CD14-positive monocyte (primary cell): ENCODE measurements around the gene PXN. TPM values are rescaled to one million over a fixed set of nuclear protein-coding genes. Genes with fewer than 3 reads are reported as not detected.

ENCODE experiments used
- DNase-seq, 3 donors: peaks; one replicate each; pipeline ENCODE4 v3.0.0-alpha.2; 2011 to 2022
- H2AFZ ChIP-seq: 2 replicates; pipeline ENCODE4 v1.6.0; 2012; ENCODE audit warnings: mild to moderate bottlenecking, low read depth, low read length, inconsistent platforms; ENCODE audit not compliant: insufficient read depth, poor library complexity, severe bottlenecking
- H3K27ac ChIP-seq, 2 donors: 1 replicate in 1 of 2; 2 replicates in 1 of 2; pipeline ENCODE4 v1.5.1; 2012 to 2013; ENCODE audit warnings: low read length in 2 of 2, control low read depth in 1 of 2, inconsistent platforms in 1 of 2, low read depth in 1 of 2, mild to moderate bottlenecking in 1 of 2
- H3K27me3 ChIP-seq, 2 donors: one replicate each; pipeline versions ENCODE4 v1.6.0 to v1.6.1; 2011 to 2013; ENCODE audit warnings: low read length in 2 of 2; ENCODE audit not compliant: control insufficient read depth in 2 of 2, insufficient read depth in 2 of 2
- H3K36me3 ChIP-seq, 2 donors: replicated peaks in 1 of 2; 1 replicate in 1 of 2; 2 replicates in 1 of 2; pipeline versions ENCODE4 v1.5.1 to v1.6.1; 2012 to 2013; ENCODE audit warnings: low read length in 2 of 2, control low read depth in 1 of 2, inconsistent platforms in 1 of 2, mild to moderate bottlenecking in 1 of 2; ENCODE audit not compliant: insufficient read depth in 2 of 2, control insufficient read depth in 1 of 2
- H3K4me1 ChIP-seq, 2 donors: 1 replicate in 1 of 2; 2 replicates in 1 of 2; pipeline versions ENCODE4 v1.5.1 to v1.6.1; 2012 to 2013; ENCODE audit warnings: low read length in 2 of 2, control low read depth in 1 of 2, inconsistent platforms in 1 of 2, mild to moderate bottlenecking in 1 of 2, moderate library complexity in 1 of 2; ENCODE audit not compliant: insufficient read depth in 2 of 2, control insufficient read depth in 1 of 2
- H3K4me2 ChIP-seq: replicated peaks from 2 replicates; pipeline ENCODE3; 2012; ENCODE audit warnings: low read length, moderate library complexity, mild to moderate bottlenecking; ENCODE audit not compliant: poor library complexity, severe bottlenecking; ENCODE audit errors: extremely low read depth
- H3K4me3 ChIP-seq, 3 experiments: fragments of 200-600 bp in 1 of 3; sonication (generic) in 1 of 3; replicated peaks in 1 of 3; 1 replicate in 2 of 3; 2 replicates in 1 of 3; pipeline ENCODE4 v1.5.1; 2011 to 2013; ENCODE audit warnings: low read length in 3 of 3, mild to moderate bottlenecking in 3 of 3, control low read depth in 2 of 3, low read depth in 2 of 3, inconsistent platforms in 1 of 3, moderate library complexity in 1 of 3
- H3K79me2 ChIP-seq: 2 replicates; pipeline ENCODE4 v1.6.0; 2012; ENCODE audit warnings: mild to moderate bottlenecking, control low read depth, inconsistent platforms, low read length, moderate library complexity; ENCODE audit not compliant: insufficient read depth
- H3K9ac ChIP-seq: 2 replicates; pipeline ENCODE4 v1.6.0; 2017; ENCODE audit warnings: low read length, mild to moderate bottlenecking; ENCODE audit not compliant: insufficient read depth, poor library complexity, severe bottlenecking
- H3K9me3 ChIP-seq, 2 donors: replicated peaks in 1 of 2; 1 replicate in 1 of 2; 2 replicates in 1 of 2; pipeline versions ENCODE4 v1.5.1 to v1.6.1; 2012 to 2013; ENCODE audit warnings: low read length in 2 of 2, control low read depth in 1 of 2; ENCODE audit not compliant: control insufficient read depth in 1 of 2, insufficient read depth in 1 of 2
- H4K20me1 ChIP-seq: 2 replicates; pipeline ENCODE4 v1.6.0; 2012; ENCODE audit warnings: mild to moderate bottlenecking, low read length, control low read depth, moderate library complexity; ENCODE audit not compliant: insufficient read depth
- H3K27ac Mint-ChIP-seq, 7 donors: one replicate each; pipeline ENCODE4 v1.8.0; 2020; ENCODE audit warnings: mild to moderate bottlenecking in 7 of 7, mixed read lengths in 7 of 7, moderate library complexity in 6 of 7, inconsistent platforms in 2 of 7
- H3K27me3 Mint-ChIP-seq, 3 donors: one replicate each; pipeline ENCODE4 v1.8.0; 2021 to 2022; ENCODE audit warnings: low read depth in 3 of 3, mild to moderate bottlenecking in 3 of 3, mixed read lengths in 3 of 3, moderate library complexity in 3 of 3, inconsistent platforms in 1 of 3
- H3K36me3 Mint-ChIP-seq, 2 donors: one replicate each; pipeline ENCODE4 v1.8.0; 2020; ENCODE audit warnings: mixed read lengths in 2 of 2, inconsistent platforms in 1 of 2, mild to moderate bottlenecking in 1 of 2
- H3K4me1 Mint-ChIP-seq: one replicate; pipeline ENCODE4 v1.8.0; 2020; ENCODE audit warnings: mild to moderate bottlenecking, mixed read lengths
- H3K4me3 Mint-ChIP-seq, 2 donors: one replicate each; pipeline ENCODE4 v1.8.0; 2020; ENCODE audit warnings: mild to moderate bottlenecking in 2 of 2, mixed read lengths in 2 of 2, moderate library complexity in 1 of 2
- H3K9me3 Mint-ChIP-seq, 7 donors: one replicate each; pipeline ENCODE4 v1.8.0; 2020 to 2022; ENCODE audit warnings: mixed read lengths in 7 of 7, mild to moderate bottlenecking in 6 of 7, moderate library complexity in 6 of 7, inconsistent platforms in 2 of 7
- CTCF ChIP-seq: fragments of 200-600 bp; IDR thresholded peaks from one replicate; pipeline ENCODE4 v1.8.0; 2022; ENCODE audit warnings: antibody characterized with exemption, mild to moderate bottlenecking
- WGBS: methylation state at CpG from one replicate; pipeline ENCODE4 v1.1.5; 2013; ENCODE audit warnings: missing lambda C conversion rate; ENCODE audit not compliant: insufficient coverage; 5-methylcytosine and 5-hydroxymethylcytosine counted together
- intact Hi-C, 2 donors: fragments of 100-400 bp; cut with micrococcal nuclease; formaldehyde crosslinking; loops; one replicate each; pipeline versions ENCODE4 v1.15.0 to v1.15.1; 2023
- polyA plus RNA-seq, 3 donors: library from polyadenylated mRNA; depleted of rRNA in 1 of 3; unstranded in 2 of 3; stranded (reverse) in 1 of 3; fragments of 300-500 nt in 2 of 3; fragments of >200 nt in 1 of 3; fragmentation: Illumina TruSeq in 2 of 3; gene quantifications; 1 replicate in 2 of 3; 2 replicates in 1 of 3; pipeline ENCODE4 v1.2.3, GENCODE V29; 2012 to 2021

Gene PXN
- polyA plus RNA-seq, 3 donors, result 62.5 to 106 (median 98.4) TPM

DNA sequence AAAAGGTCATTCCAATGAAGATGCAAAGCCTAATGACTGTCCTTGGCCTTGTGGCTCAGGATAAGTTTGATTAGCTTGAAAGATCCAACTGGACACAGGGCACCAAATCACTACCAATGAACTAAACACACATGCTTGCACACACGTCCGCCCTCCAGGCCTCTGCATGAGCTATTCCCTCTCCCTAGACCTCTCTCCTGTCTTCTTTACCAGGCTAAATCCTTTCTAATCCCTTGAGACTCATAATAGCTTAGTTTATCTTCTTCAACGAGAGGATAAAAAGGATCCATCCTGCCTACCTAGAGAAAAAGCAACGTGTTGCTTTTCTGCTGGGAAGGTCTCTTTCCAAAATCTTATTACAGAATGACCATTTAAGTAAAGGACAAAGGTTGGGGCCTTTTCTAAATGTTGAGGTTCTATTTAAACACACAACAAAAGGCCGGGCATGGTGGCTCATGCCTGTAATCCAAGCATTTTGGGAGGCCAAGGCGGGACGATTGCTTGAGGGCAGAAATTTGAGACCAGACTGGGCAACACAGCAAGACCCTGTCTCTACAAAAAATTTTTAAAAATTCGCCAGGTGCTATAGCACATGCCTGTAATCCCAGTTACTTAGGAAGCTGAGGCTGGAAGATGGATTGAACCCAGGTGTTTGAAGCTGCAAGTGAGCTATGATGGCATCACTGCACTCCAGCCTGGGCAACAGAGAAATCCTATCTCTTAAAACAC lies 22.4 kb downstream of the PXN start:
- Histone ChIP-seq H4K20me1 (peaks cover 100% of the 10 kb centered on the region), H3K79me2 (peaks cover 94% of the 10 kb centered on the region), H3K27ac (no peak overlapping the region), H3K9ac (no peak overlapping the region), H2AFZ (no peak overlapping the region), H3K9me3 (no peaks in the 10 kb centered on the region), H3K36me3 (peaks cover 3 to 32% of the 10 kb centered on the region in 2 donors), H3K4me2 (no peak overlapping the region), H3K4me3 (no peak overlapping the region), H3K4me1 (peaks cover 53 to 71% of the 10 kb centered on the region in 2 donors), H3K27me3 (no peaks in the 10 kb centered on the region)
- no peak for TF ChIP-seq CTCF
- 95% methylated on average over 5 of the region's 8 CpGs for WGBS
- Mint-ChIP-seq H3K27ac (peak overlapping the region in 1 of 7 donors; percentile 18), H3K4me3 (no peak overlapping the region), H3K4me1 (peaks cover 77% of the 10 kb centered on the region), H3K36me3 (peaks cover 42 to 57% of the 10 kb centered on the region in 2 donors), H3K9me3 (peaks cover 0 to 3% (median 0%) of the 10 kb centered on the region in 7 donors), H3K27me3 (peaks cover 1 to 4% (median 3%) of the 10 kb centered on the region in 3 donors)
- intact Hi-C loops, result no loop called here
- no peak for DNase-seq

GRCh38 chr12:120242275-120242799 lies 23.2 kb downstream of the PXN start:
- Histone ChIP-seq H3K27ac (peak overlapping the region in 1 of 2 donors; percentile 0), H3K27me3 (no peaks in the 10 kb centered on the region), H3K4me1 (peaks cover 53 to 71% of the 10 kb centered on the region in 2 donors), H4K20me1 (peaks cover 100% of the 10 kb centered on the region), H3K9ac (no peak overlapping the region), H2AFZ (no peak overlapping the region), H3K4me2 (no peak overlapping the region), H3K4me3 (no peak overlapping the region), H3K9me3 (no peaks in the 10 kb centered on the region), H3K36me3 (peaks cover 3 to 32% of the 10 kb centered on the region in 2 donors), H3K79me2 (peaks cover 93% of the 10 kb centered on the region)
- no peak overlapping the region for H3K4me3 Mint-ChIP-seq
- peaks cover 0 to 3% (median 0%) of the 10 kb centered on the region in 7 donors for H3K9me3 Mint-ChIP-seq
- DNase-seq, result no peak
- intact Hi-C loops, result no loop called here
- peaks cover 1 to 4% (median 3%) of the 10 kb centered on the region in 3 donors for H3K27me3 Mint-ChIP-seq
- WGBS, result 41% methylated on average over 7 of the region's 9 CpGs
- H3K36me3 Mint-ChIP-seq, result peaks cover 36 to 53% of the 10 kb centered on the region in 2 donors
- H3K4me1 Mint-ChIP-seq, result peaks cover 77% of the 10 kb centered on the region
- TF ChIP-seq CTCF, result no peak
- peak overlapping the region in 2 of 7 donors; percentile 10 to 58 for H3K27ac Mint-ChIP-seq
